ENCODE measurements around the gene SPPL2B.

SPPL2B gene

DNA sequence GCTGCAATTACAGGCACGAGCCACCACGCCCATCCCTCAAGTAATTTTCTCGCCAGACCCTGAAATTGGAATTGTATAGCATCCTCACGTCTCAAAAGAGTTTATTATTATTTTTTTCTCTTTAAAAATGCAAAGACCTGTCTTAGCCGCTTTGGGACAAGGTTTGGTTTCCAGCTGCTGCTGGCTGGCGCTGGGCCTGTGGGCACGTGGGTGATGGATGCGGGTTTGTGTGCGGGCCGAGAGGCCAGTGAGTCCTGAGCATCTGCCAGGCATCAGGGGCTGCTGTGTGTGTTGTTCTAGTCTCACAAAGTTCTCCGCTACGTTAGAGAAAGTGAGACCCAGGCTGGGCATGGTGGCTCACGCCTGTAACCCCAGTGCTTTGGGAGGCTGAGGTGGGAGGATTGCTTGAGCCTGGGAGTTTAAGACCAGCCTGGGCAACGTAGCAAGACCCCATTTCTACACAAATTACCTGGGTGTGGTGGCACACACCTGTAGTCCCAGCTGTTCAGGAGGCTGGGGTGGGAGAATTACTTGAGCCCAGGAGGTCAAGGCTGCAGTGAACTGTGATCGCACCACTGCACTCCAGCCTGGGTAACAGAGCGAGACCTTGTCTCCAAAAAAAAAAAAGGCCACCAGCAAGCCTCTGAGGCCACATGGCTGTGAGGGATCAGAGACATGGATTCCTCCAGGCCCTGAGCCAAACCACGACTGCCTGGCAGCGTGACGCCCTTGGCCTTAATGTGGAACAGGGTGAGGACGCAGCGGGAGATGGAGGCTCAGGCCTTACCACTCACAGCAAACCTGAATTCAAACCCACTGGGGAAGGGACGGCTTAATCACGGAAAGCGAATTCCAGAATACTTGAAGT is 26.9 kb downstream of the SPPL2B start:
- no peak for DNase-seq (ENCODE audit: low read depth in 2 of 2)

DNA sequence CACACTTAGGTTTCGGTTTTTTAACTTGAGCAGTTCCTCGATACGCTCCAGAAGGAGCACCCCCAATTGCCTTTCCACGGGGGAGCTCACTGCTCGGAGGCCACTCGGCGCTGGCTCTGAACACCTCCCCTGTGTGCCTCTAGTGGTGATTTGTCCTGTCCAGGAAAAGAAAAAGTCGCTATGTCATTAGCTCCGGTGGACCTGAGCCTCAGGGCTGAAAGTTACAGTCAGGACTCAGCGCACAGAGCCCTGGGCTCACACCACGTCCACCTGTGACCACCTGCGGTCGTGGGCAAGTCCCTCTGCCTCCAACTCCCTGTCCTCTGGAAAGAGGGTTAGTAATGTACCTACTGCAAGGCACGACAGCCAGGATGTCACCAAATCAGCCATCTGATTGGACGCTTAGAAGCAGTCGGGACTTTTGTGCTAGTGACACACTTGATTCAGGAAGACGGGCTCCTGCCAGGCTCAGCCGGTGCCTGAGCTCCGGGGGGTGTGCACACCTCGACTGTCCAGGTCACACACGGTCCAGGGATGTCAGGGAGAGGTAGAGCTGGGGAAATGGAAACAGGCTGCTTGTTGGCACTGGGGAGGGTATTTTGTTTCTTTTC is 27.7 kb downstream of the SPPL2B start:
- DNase-seq (ENCODE audit: low read depth in 2 of 2) = no peak

- DNase-seq (ENCODE audit: low read depth in 2 of 2) = no peak
Observed at GRCh38 chr19:2357279-2358206, 29.1 kb downstream of the SPPL2B start.

GRCh38 chr19:2358548-2359173 is 30.2 kb downstream of the SPPL2B start:
- DNase-seq (ENCODE audit: low read depth in 2 of 2) = no peak

- no peak for DNase-seq (ENCODE audit: low read depth in 2 of 2)
Observed at GRCh38 chr19:2359992-2360685, 31.7 kb downstream of the SPPL2B start, which contains the start of gene TMPRSS9. Gene TMPRSS9 (plus strand): TSS chr19:2360265. CDS start chr19:2389786, 29,521 bp downstream.

DNA sequence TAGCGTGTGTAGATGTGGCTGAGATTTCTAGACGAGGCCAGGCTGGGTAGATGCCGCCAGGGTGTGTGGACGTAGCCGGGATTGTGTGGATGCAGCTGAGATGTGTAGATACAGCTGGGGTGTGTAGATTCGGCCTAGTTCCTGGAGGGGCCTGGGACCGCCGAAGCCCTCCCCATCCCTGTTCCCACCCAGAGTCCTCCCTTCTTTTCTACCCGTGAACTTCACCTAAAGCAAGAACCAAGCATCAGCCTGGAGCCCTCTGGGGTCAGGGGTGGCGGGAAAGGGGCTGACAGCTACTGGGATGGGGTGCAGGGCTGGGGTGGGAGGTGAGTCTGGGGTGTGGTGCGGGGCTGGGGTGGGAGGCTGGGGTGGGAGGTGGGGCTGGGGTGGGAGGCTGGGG is 32.3 kb downstream of the SPPL2B start:
- no peak for DNase-seq (ENCODE audit: low read depth in 2 of 2)

GRCh38 chr19:2361246-2362045 is 33.0 kb downstream of the SPPL2B start:
- no peak for DNase-seq (ENCODE audit: low read depth in 2 of 2)

GRCh38 chr19:2362046-2362969 is 33.8 kb downstream of the SPPL2B start:
- DNase-seq (ENCODE audit: low read depth in 2 of 2) = no peak

GRCh38 chr19:2362970-2363300 is 34.5 kb downstream of the SPPL2B start:
- no peak for DNase-seq (ENCODE audit: low read depth in 2 of 2)

- DNase-seq (ENCODE audit: low read depth in 2 of 2) = no peak
Observed at GRCh38 chr19:2363419-2363818, 34.9 kb downstream of the SPPL2B start.

DNA sequence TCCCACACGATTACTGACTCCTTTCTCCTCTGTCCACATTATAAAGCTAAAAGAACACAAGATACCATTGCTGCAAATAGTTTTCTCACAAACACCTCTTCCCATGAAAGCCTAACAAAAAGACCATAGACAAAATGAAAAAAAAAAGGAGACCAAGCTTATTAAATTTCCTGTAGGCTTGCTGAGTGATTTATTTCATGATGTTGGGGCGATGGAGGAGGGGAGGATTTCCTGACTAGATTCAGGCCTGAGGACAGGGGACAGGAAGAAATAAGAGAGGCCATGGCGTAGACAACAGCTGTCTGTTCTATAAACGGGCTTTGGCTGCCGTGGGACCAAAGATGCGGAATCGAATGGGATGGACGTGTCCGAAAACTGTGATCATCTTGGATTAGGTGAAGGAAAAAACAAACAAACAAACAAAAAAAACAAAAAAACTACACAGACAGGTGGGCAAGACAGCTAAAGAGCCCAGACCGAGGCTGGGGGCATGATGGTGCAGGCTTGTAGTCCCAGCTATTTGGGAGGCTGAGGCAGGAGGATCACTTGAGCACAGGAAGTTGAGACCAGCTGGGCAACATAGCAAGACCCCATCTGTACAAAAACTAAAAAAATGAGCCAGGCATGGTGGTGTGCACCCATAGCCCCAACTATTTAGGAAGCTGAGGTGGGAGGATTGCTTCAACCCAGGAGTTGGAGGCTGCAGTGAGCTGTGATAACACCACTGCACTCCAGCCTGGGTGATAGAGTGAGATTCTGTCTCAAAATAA is 36.9 kb downstream of the SPPL2B start:
- no peak for DNase-seq (ENCODE audit: low read depth in 2 of 2)

DNA sequence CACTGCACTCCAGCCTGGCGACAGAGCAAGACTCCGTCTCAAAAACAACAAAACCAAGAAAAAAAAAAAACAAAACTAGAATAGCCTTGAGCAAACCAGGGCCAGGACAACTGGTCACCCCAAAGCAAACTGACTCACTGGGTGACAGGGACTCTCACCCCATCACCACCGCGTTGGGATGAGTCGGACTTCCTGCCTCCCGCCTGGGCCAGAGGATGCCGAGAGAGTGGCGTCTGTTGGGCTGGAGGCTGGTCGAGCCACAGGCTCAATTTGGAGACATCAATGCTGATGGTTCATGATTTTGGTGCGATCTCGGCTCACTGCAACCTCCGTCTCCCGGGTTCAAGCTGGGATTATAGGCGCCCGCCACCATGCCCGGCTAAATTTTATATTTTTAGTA is 43.2 kb downstream of the SPPL2B start:
- no peak for DNase-seq (ENCODE audit: low read depth in 2 of 2)

DNA sequence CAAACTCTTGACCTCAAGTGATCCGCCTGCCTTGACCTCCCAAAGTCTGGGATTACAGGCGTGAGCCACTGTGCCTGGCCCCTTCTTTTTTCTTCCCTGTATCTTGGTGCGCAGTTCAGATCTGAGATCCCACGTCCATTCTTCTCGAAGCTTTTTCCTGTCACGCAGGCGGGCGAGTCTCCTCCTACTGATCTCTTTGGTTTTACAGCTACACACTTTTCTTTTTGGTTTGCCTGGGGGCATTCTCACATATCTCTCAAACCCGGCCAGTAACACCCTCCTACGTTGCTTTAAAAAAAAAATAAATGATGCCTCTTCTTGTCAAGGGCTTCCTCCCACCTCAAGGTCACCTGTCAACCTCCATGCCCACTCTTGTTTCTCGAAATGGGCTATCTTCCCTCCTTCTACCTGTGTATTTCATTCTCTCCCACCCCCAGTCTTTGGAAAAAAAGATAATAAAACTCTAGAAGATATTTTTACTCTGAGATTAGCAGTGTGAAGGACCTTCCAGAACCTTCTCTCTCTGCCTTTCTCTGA is 43.7 kb downstream of the SPPL2B start:
- DNase-seq (ENCODE audit: low read depth in 2 of 2) = no peak

DNA sequence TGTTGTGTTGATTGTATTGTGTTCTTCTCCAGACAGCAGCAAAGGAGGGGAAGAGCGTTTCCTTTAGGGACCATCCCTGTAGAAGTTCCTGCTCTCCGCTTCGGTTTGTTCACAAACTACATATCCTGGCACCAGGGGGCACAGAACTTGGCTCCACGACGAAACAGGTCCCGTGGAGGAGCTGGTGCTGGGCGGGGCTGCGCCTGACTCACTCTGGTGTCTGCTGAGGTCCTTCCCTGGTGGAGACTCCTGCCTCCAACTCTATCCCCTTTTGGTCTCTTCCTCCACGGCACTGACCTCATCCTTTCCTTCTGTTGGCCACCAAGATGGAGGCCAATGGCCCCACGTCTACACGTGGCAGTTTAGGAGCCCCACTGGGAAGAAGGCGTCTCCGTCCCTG is 46.3 kb downstream of the SPPL2B start:
- no peak for DNase-seq (ENCODE audit: low read depth in 2 of 2)

- DNase-seq (ENCODE audit: low read depth in 2 of 2) = no peak
Observed at GRCh38 chr19:2375353-2376121, 47.1 kb downstream of the SPPL2B start.

DNA sequence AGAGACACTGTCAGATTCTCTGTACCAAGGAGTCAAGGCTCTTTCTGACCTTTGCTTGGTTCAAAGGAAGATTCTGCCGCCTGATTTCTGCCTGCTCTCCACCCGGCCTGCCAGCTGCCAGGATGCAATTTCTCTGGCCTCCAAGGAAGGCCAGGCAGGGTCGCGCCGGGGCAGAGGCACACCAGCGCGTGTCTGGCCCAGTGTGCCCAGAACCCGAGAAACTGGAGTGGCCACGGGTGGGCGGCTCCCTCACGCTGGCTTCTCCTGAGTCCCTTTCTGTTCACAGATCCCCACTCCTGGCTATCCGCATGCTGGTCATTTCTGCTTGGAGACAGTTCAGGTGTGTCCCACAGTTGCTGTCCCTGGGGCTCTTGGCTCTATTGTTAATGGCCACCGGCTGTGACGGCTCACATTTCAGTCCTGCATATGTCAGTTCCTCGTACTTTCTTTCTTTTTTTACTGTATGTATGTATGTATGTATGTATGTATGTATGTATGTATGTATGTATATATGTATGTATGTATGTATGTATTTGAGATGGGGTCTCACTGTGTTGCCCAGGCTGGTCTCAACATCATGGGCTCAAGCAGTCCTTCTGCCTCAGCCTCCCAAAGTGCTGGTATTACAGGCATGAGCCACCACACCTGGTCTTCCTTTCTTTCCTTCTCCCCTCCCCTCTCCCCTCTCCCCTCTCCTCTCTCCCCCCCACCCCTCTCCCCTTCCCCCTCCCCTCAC is 48.5 kb downstream of the SPPL2B start:
- no peak for DNase-seq (ENCODE audit: low read depth in 2 of 2)

GRCh38 chr19:2380567-2380966 is 52.1 kb downstream of the SPPL2B start:
- DNase-seq (ENCODE audit: low read depth in 2 of 2) = no peak
